GM11168 (cell line): ENCODE measurements around the gene SORL1.
"Not testable (repeated sequence)": the region's sequence is repeated elsewhere in the genome, so short reads cannot be mapped to it uniquely, and the experiment has no call there.

Source experiments
- in situ Hi-C: fragments of 300-500 bp; cut with MboI; formaldehyde crosslinking; loops from one replicate; pipeline ENCODE4 v1.12.0; 2022; ENCODE audit warnings: low sequenced_read_pairs; ENCODE audit not compliant: unreplicated experiment

Gene SORL1

GRCh38 chr11:121499405-121499804 lies 47.3 kb downstream of the SORL1 start:
- in situ Hi-C loops = no loop called here

GRCh38 chr11:121500275-121500674 lies 48.2 kb downstream of the SORL1 start:
- in situ Hi-C loops = no loop called here

GRCh38 chr11:121500717-121501116 lies 48.6 kb downstream of the SORL1 start:
- in situ Hi-C loops = no loop called here

- in situ Hi-C loops = no loop called here
Measured at GRCh38 chr11:121503051-121503450, 50.9 kb downstream of the SORL1 start.

GRCh38 chr11:121506237-121506636 lies 54.1 kb downstream of the SORL1 start:
- in situ Hi-C loops = not testable (repeated sequence)

GRCh38 chr11:121508449-121508848 lies 56.3 kb downstream of the SORL1 start:
- in situ Hi-C loops = no loop called here

- in situ Hi-C loops = no loop called here
Measured at GRCh38 chr11:121510438-121510837, 58.3 kb downstream of the SORL1 start.

GRCh38 chr11:121512468-121513465 lies 60.7 kb downstream of the SORL1 start:
- in situ Hi-C loops = no loop called here

- in situ Hi-C loops = no loop called here
Measured at GRCh38 chr11:121513807-121514206, 61.7 kb downstream of the SORL1 start.

GRCh38 chr11:121514432-121515334 lies 62.6 kb downstream of the SORL1 start:
- in situ Hi-C loops = no loop called here

- in situ Hi-C loops = no loop called here
Measured at GRCh38 chr11:121515335-121515671, 63.2 kb downstream of the SORL1 start.

GRCh38 chr11:121517996-121518395 lies 65.9 kb downstream of the SORL1 start:
- in situ Hi-C loops = no loop called here

GRCh38 chr11:121520243-121521144 lies 68.4 kb downstream of the SORL1 start:
- in situ Hi-C loops = no loop called here

GRCh38 chr11:121521145-121522042 lies 69.3 kb downstream of the SORL1 start:
- in situ Hi-C loops = no loop called here

- in situ Hi-C loops = no loop called here
Measured at GRCh38 chr11:121522043-121522941, 70.2 kb downstream of the SORL1 start.

- in situ Hi-C loops = no loop called here
Measured at GRCh38 chr11:121523581-121524232, 71.6 kb downstream of the SORL1 start.

GRCh38 chr11:121524233-121524631 lies 72.1 kb downstream of the SORL1 start:
- in situ Hi-C loops = no loop called here

GRCh38 chr11:121525376-121525775 lies 73.3 kb downstream of the SORL1 start:
- in situ Hi-C loops = no loop called here
